OCI-LY3 (cell line): ENCODE data around the gene GNAI1.

ENCODE experiments used
- EZH2phosphoT487 ChIP-seq: fragments of 200-600 bp; shearing (Covaris generic); IDR thresholded peaks from 2 replicates; pipeline ENCODE4 v1.6.1; 2018; ENCODE audit warnings: antibody characterized with exemption, mixed run types, low read depth
- TF ChIP-seq, protein P1 (sequence below): fragments of 200-600, 300-600 bp; sonication (generic); IDR thresholded peaks from 2 replicates; pipeline ENCODE4 v1.5.1; 2014; ENCODE audit warnings: antibody characterized with exemption, low read length, low read depth

DNA sequence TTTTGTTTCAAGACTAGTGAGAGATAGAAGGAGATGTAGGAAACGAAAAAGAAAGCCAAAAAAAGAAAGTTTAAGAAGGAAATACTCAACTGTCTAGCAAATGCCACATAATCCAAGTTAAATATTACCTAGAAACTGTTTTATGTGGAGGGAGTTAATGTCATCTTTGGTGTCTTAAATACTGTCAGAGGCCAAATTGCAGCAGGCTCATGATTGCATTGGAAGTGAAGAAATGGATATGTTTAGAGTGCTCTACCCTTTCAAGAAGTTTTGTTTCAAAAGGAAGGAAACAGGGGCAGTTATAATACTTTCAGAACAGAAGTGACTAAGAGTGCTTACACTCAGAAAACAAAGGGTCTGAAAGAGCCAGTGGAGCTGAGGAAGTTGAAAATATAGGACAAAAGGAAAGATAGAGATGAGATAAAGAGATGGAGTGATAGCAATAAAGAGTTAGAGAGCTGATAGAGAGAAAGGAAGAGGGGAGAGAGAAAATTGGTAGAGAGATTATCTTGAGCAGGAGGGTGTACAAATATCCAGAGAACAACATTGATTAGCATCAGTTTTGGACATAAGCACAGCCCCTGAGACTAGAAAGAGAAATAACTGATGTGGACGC is 28.0 kb upstream of the GNAI1 start:
- TF ChIP-seq, protein P1, sequence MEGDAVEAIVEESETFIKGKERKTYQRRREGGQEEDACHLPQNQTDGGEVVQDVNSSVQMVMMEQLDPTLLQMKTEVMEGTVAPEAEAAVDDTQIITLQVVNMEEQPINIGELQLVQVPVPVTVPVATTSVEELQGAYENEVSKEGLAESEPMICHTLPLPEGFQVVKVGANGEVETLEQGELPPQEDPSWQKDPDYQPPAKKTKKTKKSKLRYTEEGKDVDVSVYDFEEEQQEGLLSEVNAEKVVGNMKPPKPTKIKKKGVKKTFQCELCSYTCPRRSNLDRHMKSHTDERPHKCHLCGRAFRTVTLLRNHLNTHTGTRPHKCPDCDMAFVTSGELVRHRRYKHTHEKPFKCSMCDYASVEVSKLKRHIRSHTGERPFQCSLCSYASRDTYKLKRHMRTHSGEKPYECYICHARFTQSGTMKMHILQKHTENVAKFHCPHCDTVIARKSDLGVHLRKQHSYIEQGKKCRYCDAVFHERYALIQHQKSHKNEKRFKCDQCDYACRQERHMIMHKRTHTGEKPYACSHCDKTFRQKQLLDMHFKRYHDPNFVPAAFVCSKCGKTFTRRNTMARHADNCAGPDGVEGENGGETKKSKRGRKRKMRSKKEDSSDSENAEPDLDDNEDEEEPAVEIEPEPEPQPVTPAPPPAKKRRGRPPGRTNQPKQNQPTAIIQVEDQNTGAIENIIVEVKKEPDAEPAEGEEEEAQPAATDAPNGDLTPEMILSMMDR = no peak
- no peak for TF ChIP-seq EZH2phosphoT487
